Measurements from ENCODE around the gene SFTPD. TPM values are rescaled to one million over a fixed set of nuclear protein-coding genes. Genes with fewer than 3 reads are reported as not detected.
A peak's percentile ranks its signal among the peaks of the same experiment; 100 is the strongest.

The SFTPD gene
- total and polyA plus RNA-seq, 2 experiments from 2014 or later = 0.15 to 0.73 TPM

GRCh38 chr10:79932307-79932706 lies 16.6 kb downstream of the SFTPD start:
- H3K36me3 ChIP-seq = no peaks in the 10 kb centered on the region
- TF ChIP-seq CTCF (IDR thresholded peaks at IDR 0.05; ENCODE audit: low read depth, low read length) = no peak
- H3K27me3 ChIP-seq = peaks cover 8% of the 10 kb centered on the region
- no peaks in the 10 kb centered on the region for H3K9me3 ChIP-seq (ENCODE audit: low read depth)
- no peak for DNase-seq (ENCODE audit: low read depth in 1 of 2, low spot score in 1 of 2)
- no peak overlapping the region for H3K4me3 ChIP-seq
- H3K4me1 ChIP-seq (ENCODE audit: low read depth) = no peaks in the 10 kb centered on the region
- H3K27ac ChIP-seq = no peak overlapping the region

GRCh38 chr10:79930751-79931150 lies 18.2 kb downstream of the SFTPD start:
- no peak for TF ChIP-seq CTCF (IDR thresholded peaks at IDR 0.05; ENCODE audit: low read depth, low read length)
- no peak for DNase-seq (ENCODE audit: low read depth in 1 of 2, low spot score in 1 of 2)
- H3K36me3 ChIP-seq = no peaks in the 10 kb centered on the region

GRCh38 chr10:79930267-79930666 lies 18.6 kb downstream of the SFTPD start:
- H3K27ac ChIP-seq = no peak overlapping the region
- no peaks in the 10 kb centered on the region for H3K4me1 ChIP-seq (ENCODE audit: low read depth)
- no peak for DNase-seq (ENCODE audit: low read depth in 1 of 2, low spot score in 1 of 2)
- H3K9me3 ChIP-seq (ENCODE audit: low read depth) = no peaks in the 10 kb centered on the region
- H3K4me3 ChIP-seq = no peak overlapping the region
- H3K27me3 ChIP-seq = peaks cover 8% of the 10 kb centered on the region
- TF ChIP-seq CTCF (IDR thresholded peaks at IDR 0.05; ENCODE audit: low read depth, low read length) = no peak
- H3K36me3 ChIP-seq = no peaks in the 10 kb centered on the region

More at GRCh38 chr10:79930751-79931150, 18.2 kb downstream of the SFTPD start:
- peaks cover 8% of the 10 kb centered on the region for H3K27me3 ChIP-seq
- H3K9me3 ChIP-seq (ENCODE audit: low read depth) = no peaks in the 10 kb centered on the region
- no peak overlapping the region for H3K27ac ChIP-seq
- H3K4me3 ChIP-seq = no peak overlapping the region
- no peaks in the 10 kb centered on the region for H3K4me1 ChIP-seq (ENCODE audit: low read depth)

GRCh38 chr10:79929409-79929904 lies 19.4 kb downstream of the SFTPD start:
- peak; percentile 79 to 85 for DNase-seq (ENCODE audit: low read depth in 1 of 2, low spot score in 1 of 2)
- Histone ChIP-seq H3K27ac (no peak overlapping the region), H3K9me3 (ENCODE audit: low read depth) (no peaks in the 10 kb centered on the region), H3K4me3 (no peak overlapping the region), H3K36me3 (no peaks in the 10 kb centered on the region), H3K27me3 (peaks cover 8% of the 10 kb centered on the region), H3K4me1 (ENCODE audit: low read depth) (no peaks in the 10 kb centered on the region)
- TF ChIP-seq CTCF (IDR thresholded peaks at IDR 0.05; ENCODE audit: low read depth, low read length) = peak; percentile 94

GRCh38 chr10:79928028-79928583 lies 20.8 kb downstream of the SFTPD start:
- Histone ChIP-seq H3K27ac (no peak overlapping the region), H3K36me3 (no peaks in the 10 kb centered on the region), H3K4me1 (ENCODE audit: low read depth) (no peaks in the 10 kb centered on the region), H3K27me3 (peaks cover 8% of the 10 kb centered on the region), H3K4me3 (no peak overlapping the region), H3K9me3 (ENCODE audit: low read depth) (no peaks in the 10 kb centered on the region)
- no peak for DNase-seq (ENCODE audit: low read depth in 1 of 2, low spot score in 1 of 2)
- no peak for TF ChIP-seq CTCF (IDR thresholded peaks at IDR 0.05; ENCODE audit: low read depth, low read length)

Measured in cardiac muscle cell (in vitro differentiated cells and primary cell).